ENCODE results near the gene COG4.

DNA sequence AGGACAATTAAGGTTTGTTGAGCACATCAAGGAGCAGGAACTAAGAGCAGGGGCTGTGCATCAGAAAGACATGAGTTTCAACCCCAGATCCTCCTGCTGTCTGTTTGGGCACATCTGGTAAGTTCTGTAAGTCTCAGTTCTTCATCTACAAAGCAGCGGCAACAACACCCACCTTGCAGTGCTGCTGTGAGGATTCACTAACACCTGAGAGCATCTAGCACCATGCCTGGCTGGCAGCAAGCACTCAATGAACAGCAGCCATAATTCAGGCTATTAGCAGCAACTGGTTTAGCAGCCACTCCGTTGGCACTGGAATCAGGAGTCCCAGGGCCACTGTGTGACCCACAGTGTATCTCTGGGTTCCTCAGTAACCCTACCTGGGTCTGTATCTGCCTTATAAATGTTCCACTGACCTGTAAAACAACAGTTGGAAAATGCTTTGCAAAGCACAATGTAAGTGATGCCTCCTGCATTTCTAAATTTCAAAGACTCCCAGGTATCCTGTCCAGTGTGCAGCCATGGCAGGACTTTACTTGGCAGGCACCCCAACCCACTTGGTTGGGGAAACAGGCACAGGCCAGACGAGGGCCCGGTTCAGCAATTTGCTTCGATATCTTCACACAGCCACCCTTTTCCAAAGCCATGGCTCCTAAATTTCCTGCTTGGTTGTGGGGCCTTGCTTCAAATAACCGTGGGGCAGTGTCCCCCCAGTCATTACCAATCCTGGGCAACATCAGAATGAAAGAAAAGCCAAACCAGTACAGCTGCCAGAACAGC lies 88.7 kb downstream of the COG4 start:
- TF ChIP-seq, protein P1, sequence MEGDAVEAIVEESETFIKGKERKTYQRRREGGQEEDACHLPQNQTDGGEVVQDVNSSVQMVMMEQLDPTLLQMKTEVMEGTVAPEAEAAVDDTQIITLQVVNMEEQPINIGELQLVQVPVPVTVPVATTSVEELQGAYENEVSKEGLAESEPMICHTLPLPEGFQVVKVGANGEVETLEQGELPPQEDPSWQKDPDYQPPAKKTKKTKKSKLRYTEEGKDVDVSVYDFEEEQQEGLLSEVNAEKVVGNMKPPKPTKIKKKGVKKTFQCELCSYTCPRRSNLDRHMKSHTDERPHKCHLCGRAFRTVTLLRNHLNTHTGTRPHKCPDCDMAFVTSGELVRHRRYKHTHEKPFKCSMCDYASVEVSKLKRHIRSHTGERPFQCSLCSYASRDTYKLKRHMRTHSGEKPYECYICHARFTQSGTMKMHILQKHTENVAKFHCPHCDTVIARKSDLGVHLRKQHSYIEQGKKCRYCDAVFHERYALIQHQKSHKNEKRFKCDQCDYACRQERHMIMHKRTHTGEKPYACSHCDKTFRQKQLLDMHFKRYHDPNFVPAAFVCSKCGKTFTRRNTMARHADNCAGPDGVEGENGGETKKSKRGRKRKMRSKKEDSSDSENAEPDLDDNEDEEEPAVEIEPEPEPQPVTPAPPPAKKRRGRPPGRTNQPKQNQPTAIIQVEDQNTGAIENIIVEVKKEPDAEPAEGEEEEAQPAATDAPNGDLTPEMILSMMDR (conservative IDR thresholded peaks at IDR 0.05; ENCODE audit: low read depth, low read length): no peak
- no peak for TF ChIP-seq EZH2 (IDR thresholded peaks at IDR 0.05; ENCODE audit: low read length, unreplicated experiment)
